Activated CD4-positive, alpha-beta T cell treated with anti-CD3 and anti-CD28 coated beads, Interleukin-2, amount 50 U/mL, for 48 hours (primary cell): Measurements from ENCODE around the gene CCDC154.
"Not testable (repeated sequence)": the region's sequence is repeated elsewhere in the genome, so short reads cannot be mapped to it uniquely, and the experiment has no call there.

Experiments
- DNase-seq, 2 experiments: peaks; one replicate each; pipeline ENCODE4 v3.0.0-alpha.2; 2020

Gene CCDC154

DNA sequence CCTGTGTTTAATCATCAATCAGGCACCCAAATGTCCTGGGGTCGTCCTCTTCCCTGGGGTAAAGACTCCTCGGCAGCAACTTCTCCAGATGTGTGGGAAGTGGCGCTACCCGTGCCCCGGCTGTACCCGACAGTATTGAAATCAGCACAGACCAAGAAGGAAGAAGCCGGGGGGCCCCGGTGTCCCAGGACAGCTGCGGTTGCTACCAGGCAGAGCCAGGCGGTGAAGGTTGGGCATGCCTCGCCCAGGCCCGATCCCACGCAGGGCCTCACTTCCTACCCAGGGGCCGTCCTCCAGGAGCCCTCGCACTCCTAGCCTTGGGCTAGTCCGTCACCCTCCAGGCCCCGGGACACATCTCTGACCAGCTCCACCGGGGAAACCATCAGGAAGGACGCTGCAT is 9.0 kb upstream of the CCDC154 start:
- DNase-seq, result no peak

GRCh38 chr16:1452530-1452929 is 8.2 kb upstream of the CCDC154 start:
- DNase-seq, result no peak

DNA sequence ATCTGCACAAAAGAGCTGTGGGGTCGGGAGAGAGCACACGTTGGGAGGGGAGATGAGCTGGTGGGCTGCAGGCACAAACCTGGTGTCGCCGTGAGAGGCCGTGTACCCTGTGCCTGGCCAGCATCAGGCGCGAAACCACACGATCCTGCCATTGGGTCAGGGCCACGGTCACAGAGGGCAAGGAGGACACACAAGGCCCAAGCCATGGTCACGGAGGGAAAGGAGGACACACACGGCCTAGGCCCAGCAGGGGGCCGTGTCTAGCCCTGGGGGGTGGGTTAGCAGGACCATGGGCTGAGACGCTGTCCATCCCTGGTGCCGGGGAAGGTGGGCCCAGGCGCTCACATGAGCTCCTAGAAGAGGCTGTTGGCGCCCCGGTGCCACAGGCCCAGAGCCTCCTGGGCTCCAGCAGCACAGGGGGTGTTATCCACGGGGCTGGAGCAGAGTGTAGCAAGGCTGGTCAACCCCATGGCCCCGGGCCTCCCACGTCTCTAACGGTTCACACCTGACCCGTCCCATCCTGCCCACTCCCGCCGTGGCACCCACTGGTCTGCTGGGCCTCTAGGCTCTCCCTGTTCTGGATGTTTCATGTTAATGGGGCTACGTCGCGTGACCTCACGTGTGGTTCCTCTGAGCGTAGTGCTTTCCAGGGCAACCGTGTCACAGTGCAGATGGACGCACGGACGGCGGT is 7.5 kb upstream of the CCDC154 start:
- DNase-seq, result no peak

DNA sequence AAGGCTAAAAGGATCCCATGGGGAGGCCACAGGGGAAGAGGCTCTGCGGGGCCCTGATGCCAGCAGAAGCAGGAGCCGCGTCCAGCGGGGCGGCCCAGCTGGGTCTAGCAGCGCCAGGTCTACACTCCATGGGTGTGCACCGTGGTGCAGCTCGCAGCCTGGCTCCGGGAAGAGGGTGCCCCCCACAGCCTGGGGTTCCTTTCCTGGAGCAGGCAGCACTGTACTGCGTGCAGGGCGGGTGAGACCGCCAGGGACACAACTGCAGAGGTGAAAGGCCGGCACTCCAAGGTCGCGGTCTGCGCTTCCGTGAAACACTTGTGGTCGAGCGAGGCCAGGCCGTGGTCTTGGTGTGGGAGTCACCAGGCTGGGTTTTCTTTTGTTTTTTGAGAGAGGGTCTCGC is 6.5 kb upstream of the CCDC154 start:
- no peak for DNase-seq

GRCh38 chr16:1450218-1450617 is 5.9 kb upstream of the CCDC154 start:
- DNase-seq, result no peak

DNA sequence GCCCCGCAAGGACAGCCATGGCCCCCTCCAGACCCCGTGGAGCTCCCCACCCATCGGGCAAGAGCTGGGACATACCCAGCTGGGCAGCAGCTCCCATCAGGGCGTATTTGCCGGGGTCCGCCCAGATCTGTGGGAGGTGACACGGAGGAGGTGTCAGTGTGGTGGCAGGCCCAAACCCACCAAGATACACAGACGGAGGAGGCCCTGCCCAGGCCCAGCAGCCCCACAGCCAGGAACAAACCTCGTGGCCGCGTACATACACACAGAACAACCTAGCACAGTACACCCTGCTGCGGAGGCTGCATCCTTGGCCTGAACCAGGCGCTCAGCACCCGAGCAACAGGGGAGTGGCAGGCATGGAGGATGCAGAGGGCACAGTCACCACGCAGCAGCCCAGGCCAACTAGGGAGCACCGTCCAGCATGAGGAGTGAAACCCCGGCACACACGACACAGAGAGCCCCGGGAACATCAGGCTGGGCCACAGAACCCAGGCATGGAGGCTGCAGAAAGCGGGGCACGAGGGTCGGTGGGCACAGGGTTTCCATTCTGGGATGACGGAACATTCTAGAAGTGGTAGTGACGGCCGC is 4.9 kb upstream of the CCDC154 start:
- DNase-seq, result no peak

- no peak for DNase-seq
These were observed 4.3 kb upstream of the CCDC154 start for GRCh38 chr16:1448536-1449116.

GRCh38 chr16:1447965-1448364 is 3.6 kb upstream of the CCDC154 start:
- DNase-seq, result no peak

- DNase-seq, result no peak
These were observed 2.1 kb upstream of the CCDC154 start for GRCh38 chr16:1446296-1447080.

GRCh38 chr16:1445518-1446203 is 1.3 kb upstream of the CCDC154 start:
- no peak for DNase-seq

DNA sequence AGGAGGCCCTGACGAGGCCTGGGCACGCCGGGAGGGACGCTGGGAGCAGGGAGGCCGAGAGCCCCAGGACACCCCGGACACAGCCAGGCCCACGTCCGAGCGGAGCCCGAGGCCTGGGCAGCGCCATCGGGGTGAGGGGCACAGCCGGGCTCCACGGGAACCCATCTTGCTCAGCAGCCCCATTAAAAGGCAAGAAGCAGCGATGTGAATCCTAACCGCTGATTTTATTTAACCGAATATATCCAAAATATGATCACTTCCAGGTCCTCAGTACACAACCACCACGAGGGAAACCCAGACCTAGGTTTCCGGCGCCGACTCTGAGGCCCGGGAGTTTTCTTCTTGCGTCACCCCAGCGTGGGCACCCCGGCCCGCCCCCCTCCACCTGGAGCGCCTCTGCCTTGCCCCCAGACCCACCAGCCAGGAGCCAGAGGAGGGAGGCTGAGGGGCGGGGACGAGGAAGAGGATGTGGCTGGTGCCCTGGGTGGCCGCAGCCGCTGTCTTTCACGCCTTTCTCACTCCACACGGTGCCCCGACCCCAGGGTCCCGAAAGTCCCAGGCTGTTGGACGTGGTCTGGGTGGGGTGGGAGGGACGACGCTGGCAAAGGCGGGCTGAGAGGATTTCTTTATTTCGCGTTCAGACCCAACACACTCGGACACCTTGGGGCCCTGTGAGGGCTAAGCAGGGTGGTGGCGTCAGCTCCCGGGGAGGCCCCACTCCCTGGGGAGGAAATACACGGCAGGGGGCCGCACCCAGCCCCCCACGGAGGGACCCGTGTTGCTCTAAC is 568 bp upstream of the CCDC154 start:
- no peak for DNase-seq

- no peak for DNase-seq
These were observed 868 bp downstream of the CCDC154 start for GRCh38 chr16:1443403-1443973.

- DNase-seq, result no peak
These were observed 1.7 kb downstream of the CCDC154 start for GRCh38 chr16:1442697-1443096.

- no peak for DNase-seq
These were observed 2.9 kb downstream of the CCDC154 start for GRCh38 chr16:1441391-1441829.

DNA sequence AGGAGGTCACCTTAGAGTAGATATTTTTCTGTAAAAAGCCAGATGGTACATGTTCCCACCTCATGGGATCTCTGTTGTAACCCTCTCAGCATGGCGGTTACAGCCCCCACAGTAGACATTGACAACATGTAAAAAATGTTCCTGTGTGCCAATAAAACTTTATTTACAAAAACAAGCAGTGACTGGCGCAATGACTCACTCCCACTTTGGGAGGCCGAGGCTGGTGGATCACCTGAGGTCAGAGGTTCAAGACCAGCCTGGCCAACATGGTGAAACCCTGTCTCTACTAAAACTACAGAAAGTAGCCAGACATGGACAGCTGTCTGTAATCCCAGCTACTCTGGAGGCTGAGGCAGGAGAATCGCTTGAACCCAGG is 4.7 kb downstream of the CCDC154 start:
- not testable (repeated sequence) for DNase-seq

GRCh38 chr16:1439058-1439698 is 5.2 kb downstream of the CCDC154 start:
- DNase-seq, result no peak

DNA sequence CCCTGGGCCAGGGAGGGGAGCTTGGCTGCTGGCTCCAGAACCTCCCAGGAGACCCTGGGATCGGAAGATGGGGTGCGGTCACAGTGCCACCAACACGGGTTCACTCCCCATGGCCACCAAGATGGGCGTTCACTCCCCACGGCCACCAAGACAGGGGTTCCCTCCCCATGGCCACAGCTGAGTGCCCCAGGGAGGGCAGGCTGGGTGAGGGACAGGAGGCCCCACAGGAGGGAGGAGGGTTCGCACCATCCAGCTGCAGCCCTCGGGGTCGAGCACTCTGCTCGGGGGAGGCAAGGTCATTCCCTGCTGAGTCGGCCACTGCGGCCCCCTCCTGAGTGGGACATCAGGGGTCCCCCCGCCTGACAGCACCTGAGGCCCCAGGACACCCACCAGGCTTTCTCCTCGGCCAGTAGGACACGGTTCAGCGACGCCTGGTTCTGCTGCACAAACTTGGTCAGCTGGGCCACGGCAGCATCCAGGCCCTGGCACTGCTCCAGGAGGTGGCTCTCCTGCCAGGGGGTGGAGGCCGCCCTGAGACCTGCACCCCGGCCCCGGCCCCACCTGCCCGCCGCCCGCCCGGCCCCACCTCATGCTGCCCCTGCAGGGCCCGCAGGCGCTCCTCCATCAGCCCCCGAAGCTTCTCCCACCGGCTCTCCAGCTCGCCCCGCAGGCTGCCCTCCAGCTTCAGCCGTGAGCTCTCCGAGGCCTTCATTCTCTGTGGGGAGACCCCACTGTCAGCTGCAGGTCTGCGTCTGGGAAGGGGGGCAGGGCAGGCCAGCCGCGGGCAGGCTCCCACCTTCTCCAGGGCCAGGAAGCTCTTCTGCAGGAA is 5.9 kb downstream of the CCDC154 start:
- no peak for DNase-seq

DNA sequence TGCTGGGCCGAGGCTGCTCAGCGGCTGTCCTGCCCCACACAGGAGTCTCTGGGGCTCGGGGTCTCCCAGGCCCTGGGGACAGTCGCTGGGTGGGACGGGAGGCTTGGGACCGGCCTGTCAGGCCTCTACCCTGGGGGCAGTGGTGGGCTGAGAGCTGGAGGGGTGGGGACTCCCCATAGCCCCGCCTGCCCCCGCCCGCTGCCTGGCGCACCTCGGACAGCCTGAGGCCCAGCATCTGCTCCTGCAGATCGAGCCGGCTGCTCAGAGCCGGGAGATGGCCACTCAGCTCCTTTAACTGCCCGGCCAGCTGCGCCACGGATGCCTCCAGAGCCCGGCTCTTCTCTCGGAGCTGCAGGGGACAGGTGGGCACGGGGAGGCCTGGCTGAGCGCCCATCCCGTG is 6.8 kb downstream of the CCDC154 start:
- DNase-seq, result no peak

DNA sequence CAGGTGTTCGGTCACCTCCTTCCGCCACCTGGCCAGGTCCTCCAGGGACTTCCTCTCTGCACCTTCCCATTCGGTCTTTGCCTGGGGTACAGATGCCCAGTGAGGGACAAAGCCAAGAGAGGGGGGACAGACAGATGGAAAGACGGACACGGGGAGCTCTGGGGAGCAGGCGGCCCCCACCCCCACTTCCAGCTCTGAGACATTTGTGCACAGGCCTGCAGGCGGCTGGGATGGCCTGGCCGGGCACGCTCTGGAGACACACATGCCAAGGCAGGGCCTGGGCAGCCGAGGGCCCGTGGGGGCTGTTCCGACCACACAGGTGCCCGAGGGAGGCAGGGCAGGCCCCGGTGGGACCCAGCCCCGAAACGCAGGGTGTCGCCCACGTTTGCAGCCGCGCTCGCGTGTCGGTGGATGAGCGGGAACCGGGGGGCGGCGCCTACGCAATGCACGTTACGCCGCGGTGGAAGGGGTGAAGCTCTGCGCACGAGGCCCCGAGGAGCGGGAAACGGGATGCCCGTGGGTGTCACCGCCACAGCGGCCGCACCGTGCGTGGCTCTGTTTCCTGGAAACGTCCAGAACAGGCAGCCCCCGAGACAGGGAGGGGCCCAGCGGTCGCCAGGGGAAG is 7.5 kb downstream of the CCDC154 start:
- DNase-seq, result no peak
